DMS 273 (cell line): ENCODE data around the gene ATP9B.
"Not testable (repeated sequence)": the region's sequence is repeated elsewhere in the genome, so short reads cannot be mapped to it uniquely, and the experiment has no call there.

ENCODE experiments used
- DNase-seq: peaks from one replicate; lab custom pipeline; 2025; ENCODE audit not compliant: unreplicated experiment; lab: John Stamatoyannopoulos, UW

The ATP9B gene

DNA sequence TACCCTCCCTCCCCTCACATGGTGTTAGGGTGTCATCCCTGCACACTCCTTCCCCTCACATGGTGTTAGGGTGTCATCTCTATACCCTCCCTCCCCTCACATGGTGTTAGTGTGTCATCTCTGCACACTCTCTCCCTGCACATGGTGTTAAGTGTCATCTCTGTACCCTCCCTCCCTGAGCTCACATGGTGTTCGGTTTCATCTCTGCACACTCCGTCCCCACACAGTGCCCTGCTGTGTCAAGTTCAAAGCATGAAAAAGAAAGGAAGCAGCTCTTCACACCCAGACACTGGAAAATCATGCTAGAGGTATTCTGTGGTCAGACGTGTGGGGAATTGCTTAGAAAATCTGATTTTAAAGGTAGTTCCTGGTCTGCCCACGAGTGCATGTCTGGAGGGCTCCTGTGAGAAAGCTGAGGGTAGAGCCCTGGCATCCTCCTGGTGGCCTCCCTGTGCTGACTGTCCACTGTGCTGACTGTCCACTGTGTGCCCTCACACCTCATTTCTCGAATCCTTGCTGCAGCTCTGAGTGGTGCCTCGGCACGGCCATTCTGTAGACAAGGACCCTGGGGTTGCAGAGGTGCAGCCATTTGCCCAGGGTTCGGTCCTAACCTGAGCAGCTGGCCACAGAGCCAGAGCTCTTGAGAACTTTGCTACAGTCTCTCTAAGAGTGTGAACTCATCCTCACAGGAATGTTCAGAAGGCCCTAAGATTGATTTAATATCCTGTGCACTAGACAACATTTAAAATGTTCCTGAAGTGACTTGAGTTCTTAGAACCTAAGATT is 257.4 kb downstream of the ATP9B start:
- no peak for DNase-seq

GRCh38 chr18:79327199-79327721 is 258.1 kb downstream of the ATP9B start:
- no peak for DNase-seq

DNA sequence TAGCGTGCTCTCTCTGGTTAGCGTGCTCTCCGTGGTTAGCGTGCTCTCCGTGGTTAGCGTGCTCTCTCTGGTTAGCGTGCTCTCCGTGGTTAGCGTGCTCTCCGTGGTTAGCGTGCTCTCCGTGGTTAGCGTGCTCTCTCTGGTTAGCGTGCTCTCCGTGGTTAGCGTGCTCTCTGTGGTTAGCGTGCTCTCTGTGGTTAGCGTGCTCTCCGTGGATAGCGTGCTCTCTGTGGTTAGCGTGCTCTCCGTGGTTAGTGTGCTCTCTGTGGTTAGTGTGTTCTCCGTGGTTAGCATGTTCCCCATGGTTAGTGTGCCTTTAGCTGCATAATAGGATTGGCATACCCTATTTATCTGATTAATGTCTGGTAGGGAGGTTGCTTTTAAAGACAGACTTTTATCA is 258.7 kb downstream of the ATP9B start:
- not testable (repeated sequence) for DNase-seq

GRCh38 chr18:79328887-79329286 is 259.7 kb downstream of the ATP9B start:
- DNase-seq = no peak

GRCh38 chr18:79329786-79330185 is 260.6 kb downstream of the ATP9B start:
- DNase-seq = no peak

DNA sequence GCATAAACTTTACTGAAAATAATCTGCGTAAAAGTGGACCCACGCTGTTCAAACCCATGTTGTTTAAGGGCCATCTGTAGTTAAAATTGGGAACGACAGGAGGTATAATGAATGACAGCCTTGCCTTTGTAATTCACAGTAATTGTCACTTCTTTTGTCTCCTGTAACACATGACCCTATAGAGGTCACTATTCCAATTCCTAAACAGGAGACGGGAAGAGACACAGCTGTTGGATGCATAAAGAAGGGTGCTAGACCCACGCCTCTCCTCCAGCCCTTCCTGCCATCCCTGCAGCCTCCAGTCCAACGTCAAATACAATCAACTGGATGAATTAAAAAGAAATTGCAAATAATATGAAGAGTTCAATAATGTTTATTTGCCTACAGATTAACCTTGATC is 263.5 kb downstream of the ATP9B start:
- DNase-seq = no peak

DNA sequence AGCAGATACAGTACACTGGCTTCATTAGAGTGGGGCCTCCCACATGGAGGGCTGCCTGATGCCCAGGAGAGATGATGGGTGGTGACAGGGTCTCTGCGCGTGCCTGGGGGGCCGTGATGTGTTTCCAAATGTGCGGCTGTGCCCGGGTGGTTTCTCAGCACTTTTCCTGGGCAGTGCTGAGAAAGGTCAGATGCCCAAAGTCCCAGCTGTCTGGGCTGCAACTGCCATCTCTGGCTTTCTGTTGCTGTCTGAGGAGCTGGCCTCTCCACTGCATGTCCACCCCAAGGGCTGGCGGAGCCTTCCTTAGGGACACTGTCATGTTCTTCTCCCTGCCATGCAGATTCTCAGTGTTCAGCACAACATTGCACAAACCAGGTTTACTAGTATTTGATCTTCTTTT is 263.9 kb downstream of the ATP9B start:
- DNase-seq = no peak

- DNase-seq = no peak
These were observed 265.5 kb downstream of the ATP9B start for GRCh38 chr18:79334496-79335233.

GRCh38 chr18:79335833-79336360 is 266.7 kb downstream of the ATP9B start:
- DNase-seq = no peak

DNA sequence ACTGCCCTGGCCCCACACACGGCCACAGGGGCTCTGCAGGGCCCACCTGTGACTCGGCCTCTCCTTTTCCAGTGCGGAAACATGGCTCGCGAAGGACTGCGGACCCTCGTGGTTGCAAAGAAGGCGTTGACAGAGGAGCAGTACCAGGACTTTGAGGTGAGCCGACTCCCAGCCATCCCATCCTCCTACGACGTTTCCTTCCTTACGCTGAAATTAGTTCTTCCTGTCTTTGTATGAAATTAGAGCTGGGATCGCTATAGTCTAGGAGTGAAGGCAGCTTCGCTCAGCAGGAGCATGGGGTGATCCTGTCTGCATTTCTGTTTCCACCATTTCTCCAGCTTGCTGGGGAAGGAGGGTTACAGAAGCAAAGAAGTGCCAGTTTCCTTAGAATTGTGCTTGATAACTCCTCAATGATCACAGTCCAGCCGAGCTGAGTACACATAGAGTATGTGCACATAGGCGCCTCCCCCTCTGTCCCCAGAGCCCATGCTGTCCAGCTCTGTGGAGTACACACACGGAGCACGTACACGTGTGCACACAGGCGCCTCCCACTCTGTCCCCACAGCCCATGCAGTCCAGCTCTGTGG is 267.5 kb downstream of the ATP9B start:
- DNase-seq = no peak

DNA sequence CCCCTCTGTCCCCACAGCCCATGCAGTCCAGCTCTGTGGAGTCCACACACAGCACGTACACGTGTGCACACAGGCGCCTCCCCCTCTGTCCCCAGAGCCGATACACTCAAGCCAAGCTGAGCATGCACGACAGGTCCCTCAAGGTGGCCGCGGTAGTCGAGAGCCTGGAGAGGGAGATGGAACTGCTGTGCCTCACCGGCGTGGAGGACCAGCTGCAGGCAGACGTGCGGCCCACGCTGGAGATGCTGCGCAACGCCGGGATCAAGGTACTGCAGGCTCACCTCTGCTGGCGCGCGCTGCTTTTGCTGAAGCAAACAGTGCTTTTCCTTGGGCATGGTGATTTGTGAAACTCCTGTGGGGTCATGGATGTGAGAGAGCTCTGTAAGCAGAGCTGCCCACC is 268.0 kb downstream of the ATP9B start:
- DNase-seq = no peak

DNA sequence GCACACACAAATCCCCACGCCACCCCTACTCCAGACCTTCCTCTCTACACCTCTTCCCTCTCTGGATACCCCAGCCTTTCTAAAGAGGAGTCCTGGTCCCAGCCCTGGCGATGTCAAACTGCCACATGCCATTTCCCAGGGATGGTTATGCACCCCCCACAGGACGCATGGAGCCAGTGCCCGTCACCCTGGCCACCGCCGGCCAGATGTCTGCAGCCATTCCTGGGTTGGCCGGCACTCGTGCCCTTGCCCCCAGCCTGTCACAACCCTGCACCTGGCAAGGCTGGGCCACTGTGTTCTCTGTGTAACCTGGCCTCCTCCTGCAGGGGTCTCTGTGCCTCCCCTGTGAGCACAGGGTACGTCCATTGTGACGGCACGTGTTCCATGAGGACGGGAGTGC is 268.4 kb downstream of the ATP9B start:
- DNase-seq = no peak

DNA sequence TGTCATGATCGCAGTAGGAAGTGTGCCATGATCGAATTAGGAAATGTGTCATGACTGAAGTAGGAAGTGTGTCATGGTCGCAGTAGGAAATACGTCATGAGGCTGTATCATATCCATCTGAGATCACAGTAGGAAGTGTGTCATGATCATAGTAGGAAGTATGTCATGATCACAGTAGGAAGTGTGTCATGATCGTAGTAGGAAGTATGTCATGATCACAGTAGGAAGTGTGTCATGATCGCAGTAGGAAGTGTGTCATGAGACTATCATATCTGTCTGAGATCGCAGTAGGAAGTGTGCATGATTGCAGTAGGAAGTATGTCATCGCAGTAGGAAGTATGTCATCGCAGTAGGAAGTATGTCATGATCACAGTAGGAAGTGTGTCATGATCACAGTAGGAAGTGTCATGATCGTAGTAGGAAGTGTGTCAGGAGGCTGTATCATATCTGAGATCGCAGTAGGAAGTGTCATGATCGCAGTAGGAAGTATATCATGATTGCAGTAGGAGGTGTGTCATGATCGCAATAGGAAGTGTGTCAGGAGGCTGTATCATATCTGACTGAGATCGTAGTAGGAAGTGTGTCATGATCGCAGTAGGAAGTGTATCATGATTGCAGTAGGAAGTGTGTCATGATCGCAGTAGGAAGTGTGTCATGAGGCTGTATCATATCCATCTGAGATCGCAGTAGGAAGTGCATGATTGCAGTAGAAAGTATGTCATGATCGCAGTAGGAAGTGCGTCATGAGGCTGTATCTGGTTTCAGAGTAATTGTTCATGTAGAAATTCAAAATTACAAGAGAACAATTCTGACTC is 270.1 kb downstream of the ATP9B start:
- DNase-seq = no peak

DNA sequence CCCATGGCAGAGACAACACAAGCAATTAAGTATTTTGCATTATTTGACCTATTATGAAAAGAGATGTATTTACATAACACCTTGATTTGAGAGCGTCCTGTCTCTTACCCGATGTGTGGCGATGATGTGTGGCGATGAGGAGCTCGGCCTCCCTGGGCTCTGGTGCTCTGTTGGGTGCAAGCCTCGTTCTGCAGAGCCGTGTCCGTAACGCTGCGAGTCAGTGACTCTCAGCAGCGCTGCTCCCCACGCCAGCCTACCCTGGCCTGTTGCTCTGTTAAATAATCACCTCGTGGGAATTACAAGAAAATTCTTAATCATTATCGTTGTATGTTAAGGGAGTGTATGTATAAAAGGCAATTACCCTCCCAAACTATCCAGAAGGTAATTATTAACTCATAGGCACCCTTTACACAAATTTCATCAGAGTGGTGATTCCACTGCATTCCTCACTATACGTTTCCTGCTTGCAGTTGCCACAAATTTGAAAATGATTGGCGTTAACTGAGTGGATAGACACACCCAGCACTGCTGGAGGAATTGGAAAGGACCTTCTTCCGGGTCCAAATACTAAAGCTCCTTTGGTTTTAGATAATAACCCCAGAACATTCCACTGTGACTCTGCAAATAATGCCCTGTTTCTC is 274.5 kb downstream of the ATP9B start:
- DNase-seq = no peak

DNA sequence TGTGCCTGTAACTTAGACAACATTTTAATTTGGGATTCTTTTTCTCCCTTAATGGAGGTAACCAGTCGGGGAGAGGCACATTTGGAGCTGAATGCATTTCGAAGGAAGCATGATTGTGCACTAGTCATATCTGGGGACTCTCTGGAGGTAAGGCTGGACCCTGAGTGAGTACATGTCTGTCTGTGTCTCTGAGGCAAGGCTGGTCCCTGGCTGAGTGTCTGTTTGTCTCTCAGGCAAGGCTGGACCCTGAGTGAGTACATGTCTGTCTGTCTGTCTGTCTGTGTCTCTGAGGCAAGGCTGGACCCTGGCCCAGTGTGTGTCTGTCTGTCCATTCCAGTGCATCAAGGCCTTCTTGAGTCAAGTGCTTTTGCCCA is 275.0 kb downstream of the ATP9B start:
- DNase-seq = no peak

GRCh38 chr18:79345366-79345765 is 276.2 kb downstream of the ATP9B start:
- no peak for DNase-seq

DNA sequence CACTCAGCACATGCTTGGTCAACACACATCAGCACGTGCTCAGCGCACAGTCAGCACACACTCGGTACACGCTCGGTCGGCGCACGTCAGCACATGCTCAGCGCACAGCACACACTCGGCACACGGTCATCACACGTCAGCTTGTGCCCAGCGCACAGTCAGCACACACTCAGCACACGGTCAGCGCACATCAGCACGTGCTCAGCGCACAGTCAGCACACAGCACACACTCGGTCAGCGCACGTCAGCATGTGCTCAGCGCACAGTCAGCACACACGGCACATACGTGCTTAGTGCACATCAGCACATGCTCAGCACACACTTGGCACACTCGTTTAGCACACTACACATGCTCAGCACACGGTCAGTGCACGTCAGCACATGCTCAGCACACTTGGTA is 276.8 kb downstream of the ATP9B start:
- no peak for DNase-seq

DNA sequence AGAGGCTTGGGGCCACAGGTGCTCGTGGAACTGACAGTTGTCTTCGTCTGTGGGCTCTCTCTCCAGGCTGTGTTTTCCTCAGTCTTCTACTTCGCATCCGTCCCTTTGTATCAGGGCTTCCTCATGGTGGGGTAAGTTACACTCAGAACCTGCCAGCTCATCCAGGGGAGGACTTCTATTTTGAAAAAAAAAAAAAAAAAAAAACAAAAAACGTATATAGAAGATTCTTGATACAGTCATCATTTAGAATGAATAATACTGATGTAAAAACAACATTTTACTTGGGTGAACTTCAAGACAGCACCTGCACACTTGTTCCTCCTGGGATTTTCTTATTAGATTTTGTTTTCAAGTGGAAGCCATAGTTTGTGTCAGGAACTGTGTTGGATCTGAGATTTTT is 278.9 kb downstream of the ATP9B start:
- no peak for DNase-seq

- no peak for DNase-seq
These were observed 283.2 kb downstream of the ATP9B start for GRCh38 chr18:79352432-79352831.

DNA sequence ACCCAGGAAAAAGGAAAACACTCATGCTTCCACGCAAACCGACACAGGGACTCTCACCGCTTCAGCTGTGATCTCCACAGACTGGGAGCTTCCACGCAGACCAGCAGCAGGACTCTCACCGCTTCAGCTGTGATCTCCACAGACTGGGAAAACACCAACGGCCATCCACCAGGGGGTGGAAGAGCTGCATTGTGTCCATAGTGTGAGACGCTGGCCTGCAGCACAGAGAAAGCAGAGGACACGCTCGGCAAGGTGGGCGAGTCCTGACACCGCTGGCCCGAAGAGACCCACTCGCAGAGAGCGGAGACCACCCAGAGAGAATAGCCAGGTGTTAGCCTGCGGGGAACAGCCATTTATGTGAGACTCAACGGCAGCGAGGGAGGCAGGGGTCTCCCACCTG is 284.1 kb downstream of the ATP9B start:
- peak; percentile 12 for DNase-seq
